Gastrocnemius medialis (tissue), 4 donors: ENCODE results near the gene KLHDC7B. TPM values are rescaled to one million over a fixed set of nuclear protein-coding genes. Genes with fewer than 3 reads are reported as not detected.

Experiments used
- ATAC-seq, 2 donors: fragments of 150-250 bp; one replicate each; pipeline ENCODE4 v1.9.1; 2016
- DNase-seq, 2 donors: peaks; one replicate each; pipeline ENCODE4 v3.0.0-alpha.2; 2019
- H3K27ac ChIP-seq, 4 donors: fragments of 200-600 bp; sonication (generic); 1 replicate in 1 of 4; 2 replicates in 3 of 4; pipeline ENCODE4 v1.5.1; 2016 to 2018; ENCODE audit warnings: mild to moderate bottlenecking in 2 of 4, moderate library complexity in 1 of 4
- H3K27me3 ChIP-seq, 3 donors: fragments of 200-600 bp; sonication (generic) in 2 of 3; 1 replicate in 1 of 3; 2 replicates in 2 of 3; pipeline versions ENCODE4 v1.5.1 to v1.6.0; 2016 to 2019; ENCODE audit warnings: mild to moderate bottlenecking in 1 of 3, moderate library complexity in 1 of 3
- H3K36me3 ChIP-seq, 2 donors: fragments of 200-600 bp; sonication (generic) in 1 of 2; one replicate each; pipeline ENCODE4 v1.5.1; 2017 to 2018
- H3K4me1 ChIP-seq, 2 donors: fragments of 200-600 bp; sonication (generic) in 1 of 2; one replicate each; pipeline ENCODE4 v1.5.1; 2016 to 2017; ENCODE audit warnings: mild to moderate bottlenecking in 2 of 2
- H3K4me3 ChIP-seq, 4 donors: fragments of 200-600 bp; sonication (generic) in 3 of 4; 1 replicate in 1 of 4; 2 replicates in 3 of 4; pipeline ENCODE4 v1.5.1; 2016 to 2019; ENCODE audit warnings: mild to moderate bottlenecking in 2 of 4
- H3K9me3 ChIP-seq, 3 donors: fragments of 200-600 bp; sonication (generic) in 2 of 3; 1 replicate in 1 of 3; 2 replicates in 2 of 3; pipeline ENCODE4 v1.5.1; 2016 to 2019
- CTCF ChIP-seq, 5 experiments: fragments of 450-650 bp in 3 of 5; fragments of 200-600 bp in 2 of 5; sonication (generic) in 2 of 5; IDR thresholded peaks in 4 of 5; conservative IDR thresholded peaks in 1 of 5; 1 replicate in 4 of 5; 2 replicates in 1 of 5; pipeline ENCODE4 v1.5.1; 2016 to 2019; ENCODE audit warnings: antibody characterized with exemption in 5 of 5, mild to moderate bottlenecking in 3 of 5, moderate library complexity in 3 of 5
- POLR2A ChIP-seq, 2 donors: fragments of 450-650 bp; IDR thresholded peaks; one replicate each; pipeline ENCODE4 v1.6.1; 2017; ENCODE audit warnings: antibody characterized with exemption in 2 of 2, mild to moderate bottlenecking in 2 of 2, moderate library complexity in 2 of 2
- in situ Hi-C, 4 donors: fragments of 200-750 bp; cut with MboI; loops; one replicate each; pipeline versions ENCODE4 v1.15.0 to v1.8.0; 2017; ENCODE audit warnings: low sequenced_read_pairs in 4 of 4
- intact Hi-C: fragments of 100-400 bp; cut with DNase I; formaldehyde crosslinking; loops from one replicate; pipeline ENCODE4 v1.15.1; 2023; ENCODE audit warnings: low total_unique reads
- total RNA-seq, 4 donors: library from RNA; depleted of rRNA; stranded (reverse); fragments of >200 nt; gene quantifications; one replicate each; pipeline versions ENCODE4 v1.1.0 to v1.2.3, GENCODE V29; 2016

The KLHDC7B gene
- total RNA-seq, 4 donors from 2014 or later = not detected

DNA sequence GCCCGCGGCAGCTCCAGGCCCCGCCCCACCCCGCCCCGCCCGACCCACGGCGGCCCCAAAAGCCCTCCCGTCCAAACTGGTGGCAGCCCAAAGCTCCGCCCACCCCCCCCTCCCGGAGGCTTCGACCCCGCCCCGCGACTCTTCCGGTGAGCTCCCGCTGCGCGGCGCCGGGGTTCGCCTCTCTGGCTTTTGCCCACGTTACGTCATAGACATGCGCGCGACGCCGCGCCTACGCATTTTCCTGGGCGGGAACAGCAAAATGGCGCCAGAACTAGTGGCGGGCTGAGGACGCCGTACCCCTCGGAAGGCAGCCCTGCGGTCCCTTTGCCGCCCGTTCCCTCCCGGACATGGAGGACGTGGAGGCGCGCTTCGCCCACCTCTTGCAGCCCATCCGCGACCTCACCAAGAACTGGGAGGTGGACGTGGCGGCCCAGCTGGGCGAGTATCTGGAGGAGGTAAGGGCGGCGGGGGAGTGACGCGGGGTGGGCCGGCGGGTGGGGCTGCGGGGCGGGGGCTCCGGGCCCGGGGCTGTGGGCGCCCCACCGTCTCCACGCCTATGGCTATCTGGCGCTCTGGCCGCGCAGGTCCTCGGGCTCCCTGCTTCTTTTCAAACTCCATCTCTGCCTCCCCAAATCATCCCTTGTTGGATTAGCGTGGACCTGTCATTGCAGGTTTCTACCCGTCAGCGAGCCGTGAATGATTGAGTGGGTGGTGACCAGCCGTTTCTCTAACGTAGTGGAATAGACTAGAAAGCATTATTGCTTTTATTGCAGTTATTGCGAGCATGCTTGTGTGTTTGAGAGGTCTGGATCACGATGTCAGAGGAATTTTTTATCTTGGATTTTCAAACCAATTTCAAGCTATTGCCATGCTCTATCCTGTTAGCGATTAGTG is 37.5 kb upstream of the KLHDC7B start, which contains the start of gene NCAPH2:
Gene NCAPH2 (plus strand): TSS at position 234 of the 894 bp plus-strand sequence. CDS start 114 bp downstream, at position 348.
- peak; percentile 87 to 89 for ATAC-seq
- Histone ChIP-seq H3K27ac (peak within 1 kb of the TSS; percentile 85 to 97 (median 94)), H3K36me3 (peaks cover 0 to 21% of the 10 kb centered on the region in 2 donors), H3K27me3 (no peaks in the 10 kb centered on the region), H3K9me3 (no peaks in the 10 kb centered on the region), H3K4me1 (peaks cover 15 to 22% of the 10 kb centered on the region in 2 donors), H3K4me3 (peak within 1 kb of the TSS; percentile 87 to 99 (median 96))
- peak; percentile 59 to 62 for TF ChIP-seq POLR2A (IDR thresholded peaks at IDR 0.05)
- no peak for TF ChIP-seq CTCF (IDR thresholded peaks at IDR 0.05 in 4 of 5, conservative IDR thresholded peaks at IDR 0.05 in 1 of 5)
- in situ Hi-C loops = no loop called here
- intact Hi-C loops = loop anchor here (1.0 to 10.0 kb wide), 5 partner anchors 17 to 653 kb away; partner anchors contain the start of genes CHKB, SBF1, SCO2 and ZBED4
- peak; percentile 89 to 93 for DNase-seq

GRCh38 chr22:50508897-50509296 is 36.8 kb upstream of the KLHDC7B start:
- Histone ChIP-seq H3K4me3 (peak overlapping the region; percentile 63 to 95 (median 80)), H3K4me1 (peaks cover 15 to 22% of the 10 kb centered on the region in 2 donors), H3K9me3 (no peaks in the 10 kb centered on the region), H3K27me3 (no peaks in the 10 kb centered on the region), H3K36me3 (peaks cover 0 to 18% of the 10 kb centered on the region in 2 donors), H3K27ac (peak overlapping the region; percentile 83 to 94 (median 87))
- ATAC-seq (no peak), DNase-seq (no peak)
- intact Hi-C loops (loop anchor here (1.0 to 10.0 kb wide), 4 partner anchors 16 to 654 kb away; partner anchors contain the start of genes CHKB, SCO2 and ZBED4), in situ Hi-C loops (no loop called here)
- TF ChIP-seq POLR2A (IDR thresholded peaks at IDR 0.05) (no peak), CTCF (IDR thresholded peaks at IDR 0.05 in 4 of 5, conservative IDR thresholded peaks at IDR 0.05 in 1 of 5) (no peak)

DNA sequence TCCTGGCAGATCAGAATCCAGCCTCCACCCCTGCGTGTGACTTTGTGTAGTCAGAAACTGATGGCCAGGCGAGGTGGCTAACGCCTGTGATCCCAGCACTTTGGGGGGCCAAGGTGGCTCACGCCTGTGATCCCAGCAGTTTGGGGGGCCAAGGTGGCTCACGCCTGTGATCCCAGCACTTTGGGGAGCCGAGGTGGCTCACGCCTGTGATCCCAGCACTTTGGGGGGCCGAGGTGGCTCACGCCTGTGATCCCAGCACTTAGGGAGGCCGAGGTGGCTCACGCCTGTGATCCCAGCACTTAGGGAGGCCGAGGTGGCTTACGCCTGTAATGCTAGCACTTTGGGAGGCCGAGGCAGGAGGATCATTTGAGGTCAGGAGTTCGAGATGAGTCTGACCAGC is 32.5 kb upstream of the KLHDC7B start:
- Histone ChIP-seq H3K36me3 (peaks cover 0 to 18% of the 10 kb centered on the region in 2 donors), H3K4me3 (no peak overlapping the region), H3K27ac (no peak overlapping the region), H3K4me1 (peaks cover 10% of the 10 kb centered on the region in 2 donors), H3K9me3 (no peaks in the 10 kb centered on the region), H3K27me3 (no peaks in the 10 kb centered on the region)
- no peak for DNase-seq
- intact Hi-C loops = no loop called here
- in situ Hi-C loops = no loop called here
- no peak for ATAC-seq
- TF ChIP-seq POLR2A (IDR thresholded peaks at IDR 0.05) = no peak
- no peak for TF ChIP-seq CTCF (IDR thresholded peaks at IDR 0.05 in 4 of 5, conservative IDR thresholded peaks at IDR 0.05 in 1 of 5)

DNA sequence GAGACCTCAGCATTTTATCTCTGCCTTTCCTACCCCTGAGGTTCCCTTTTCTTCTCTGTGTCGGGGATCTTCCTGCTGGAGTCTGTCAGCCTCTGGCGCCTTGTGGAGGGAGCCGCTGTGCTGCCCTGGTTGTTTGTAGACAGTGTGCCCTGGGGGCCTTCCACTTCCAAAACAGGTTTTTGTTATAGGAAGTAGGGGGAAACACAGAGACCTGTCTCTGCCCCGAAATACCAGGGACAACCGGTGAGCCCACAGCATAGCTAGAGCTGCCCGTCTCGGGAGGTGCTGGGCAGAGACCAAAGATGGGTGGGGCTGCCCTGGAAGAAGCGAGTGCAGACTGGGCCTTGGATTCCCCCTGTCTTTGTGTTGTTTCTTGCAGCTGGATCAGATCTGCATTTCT is 29.6 kb upstream of the KLHDC7B start:
- Histone ChIP-seq H3K9me3 (no peaks in the 10 kb centered on the region), H3K36me3 (peaks cover 0 to 34% of the 10 kb centered on the region in 2 donors), H3K4me1 (no peaks in the 10 kb centered on the region), H3K27me3 (no peaks in the 10 kb centered on the region), H3K27ac (no peak overlapping the region), H3K4me3 (no peak overlapping the region)
- in situ Hi-C loops = no loop called here
- intact Hi-C loops = no loop called here
- TF ChIP-seq POLR2A (IDR thresholded peaks at IDR 0.05) (no peak), CTCF (IDR thresholded peaks at IDR 0.05 in 4 of 5, conservative IDR thresholded peaks at IDR 0.05 in 1 of 5) (no peak)
- DNase-seq (no peak), ATAC-seq (no peak)
